HFF-Myc (cell line): ENCODE data around the gene UPK1B.
A peak's percentile ranks its signal among the peaks of the same experiment; 100 is the strongest.
"Not testable (repeated sequence)": the region's sequence is repeated elsewhere in the genome, so short reads cannot be mapped to it uniquely, and the experiment has no call there.

ENCODE experiments used
- DNase-seq: peaks from one replicate; pipeline ENCODE4 v3.0.0-alpha.2; 2011; ENCODE audit warnings: low read depth; ENCODE audit errors: extremely low read depth
- H3K4me3 ChIP-seq: replicated peaks from 2 replicates; pipeline ENCODE4 v1.5.1; 2011; ENCODE audit warnings: low read depth, mild to moderate bottlenecking, control low read depth, low read length
- CTCF ChIP-seq: IDR thresholded peaks from 2 replicates; pipeline ENCODE4 v1.5.1; 2012; ENCODE audit warnings: mild to moderate bottlenecking, low read depth, low read length, control low read depth; ENCODE audit errors: missing control alignments

UPK1B gene

GRCh38 chr3:119239206-119239820 lies 65.9 kb downstream of the UPK1B start:
- peak overlapping the region; percentile 66 for H3K4me3 ChIP-seq
- TF ChIP-seq CTCF = no peak
- no peak for DNase-seq

- no peak for DNase-seq
Observed at GRCh38 chr3:119240101-119240590, 66.7 kb downstream of the UPK1B start.

GRCh38 chr3:119240591-119241434 lies 67.4 kb downstream of the UPK1B start, which contains the start of gene B4GALT4:
TSS of gene B4GALT4 (minus strand) at chr3:119240878. CDS start at chr3:119230099, 10,779 bp downstream.
- DNase-seq = no peak
- H3K4me3 ChIP-seq = peak within 1 kb of the TSS; percentile 66
- no peak for TF ChIP-seq CTCF

More at GRCh38 chr3:119240101-119240590, 66.7 kb downstream of the UPK1B start:
- peak overlapping the region; percentile 66 for H3K4me3 ChIP-seq
- no peak for TF ChIP-seq CTCF

GRCh38 chr3:119242387-119243057 lies 69.1 kb downstream of the UPK1B start:
- H3K4me3 ChIP-seq, DNase-seq: not testable (repeated sequence)

- not testable (repeated sequence) for DNase-seq, H3K4me3 ChIP-seq
Observed at GRCh38 chr3:119243058-119243529, 69.7 kb downstream of the UPK1B start.

GRCh38 chr3:119243712-119244111 lies 70.3 kb downstream of the UPK1B start:
- no peak for TF ChIP-seq CTCF
- DNase-seq = no peak
- H3K4me3 ChIP-seq = no peak overlapping the region

- no peak overlapping the region for H3K4me3 ChIP-seq
- no peak for DNase-seq
- TF ChIP-seq CTCF = no peak
Observed at GRCh38 chr3:119245778-119246177, 72.4 kb downstream of the UPK1B start.
